Osteocyte (in vitro differentiated cells): ENCODE data around the gene COL19A1. TPM values are rescaled to one million over a fixed set of nuclear protein-coding genes. Genes with fewer than 3 reads are reported as not detected.

Source experiments
- DNase-seq: peaks from one replicate; pipeline ENCODE4 v3.0.0; 2021; ENCODE audit warnings: mixed read lengths; ENCODE audit not compliant: unreplicated experiment; ENCODE audit errors: extremely low spot score
- H3K27ac Mint-ChIP-seq: one replicate; pipeline ENCODE4 v1.8.0; 2021; ENCODE audit warnings: mild to moderate bottlenecking, mixed read lengths; ENCODE audit not compliant: unreplicated experiment
- H3K27me3 Mint-ChIP-seq: one replicate; pipeline ENCODE4 v1.8.0; 2021; ENCODE audit warnings: mixed read lengths; ENCODE audit not compliant: unreplicated experiment
- H3K36me3 Mint-ChIP-seq: one replicate; pipeline ENCODE4 v1.8.0; 2021; ENCODE audit warnings: mixed read lengths; ENCODE audit not compliant: unreplicated experiment
- H3K4me1 Mint-ChIP-seq: one replicate; pipeline ENCODE4 v1.8.0; 2021; ENCODE audit warnings: mixed read lengths; ENCODE audit not compliant: unreplicated experiment
- H3K4me3 Mint-ChIP-seq: one replicate; pipeline ENCODE4 v1.8.0; 2021; ENCODE audit warnings: mild to moderate bottlenecking, moderate library complexity, mixed read lengths; ENCODE audit not compliant: unreplicated experiment
- H3K9me3 Mint-ChIP-seq: one replicate; pipeline ENCODE4 v1.8.0; 2021; ENCODE audit warnings: mixed read lengths; ENCODE audit not compliant: unreplicated experiment
- total RNA-seq: library from RNA; stranded (reverse); gene quantifications from 2 replicates; pipeline ENCODE4 v1.2.1, GENCODE V29; 2021
- TF ChIP-seq, protein P1 (sequence below): fragments of 200-600 bp; sonication (generic); IDR thresholded peaks from 2 replicates; pipeline ENCODE4 v1.5.0; 2021; ENCODE audit warnings: antibody characterized with exemption, mild to moderate bottlenecking, moderate library complexity

The COL19A1 gene
- total RNA-seq, 1 donor from 2014 or later: not detected

DNA sequence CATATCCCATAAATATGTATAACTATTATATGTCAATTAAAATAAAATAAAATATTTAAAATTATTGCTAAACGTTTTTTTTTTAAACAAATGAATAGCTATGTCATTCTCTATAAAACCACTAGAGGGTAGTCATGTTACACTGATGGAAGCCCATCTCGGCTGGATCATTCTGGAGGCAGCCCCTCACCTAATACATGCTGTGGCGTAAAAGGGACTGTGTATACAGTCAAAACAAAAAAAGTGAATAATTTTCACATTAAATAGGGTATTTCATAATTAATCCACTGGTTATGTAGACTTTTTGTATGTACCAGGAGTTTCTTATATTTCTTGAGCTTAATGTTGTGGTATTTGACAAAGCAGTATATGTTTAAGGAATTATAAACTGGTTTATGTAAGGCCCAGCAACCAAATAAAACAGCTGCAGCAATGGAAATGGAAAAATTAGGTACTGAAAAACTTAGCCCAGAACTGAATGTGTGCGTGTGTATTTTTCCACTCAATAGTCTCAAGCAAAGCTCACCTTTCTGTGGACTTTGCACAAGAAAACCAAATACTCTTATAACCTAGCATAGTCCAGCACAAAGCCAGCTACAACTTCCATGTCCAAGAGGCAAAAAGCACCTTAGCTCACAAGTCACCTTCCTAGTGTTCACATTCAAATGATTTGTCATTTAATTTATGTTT lies 354.8 kb downstream of the COL19A1 start:
- no peak for DNase-seq
- no peak overlapping the region for H3K27ac Mint-ChIP-seq
- H3K9me3 Mint-ChIP-seq: no peaks in the 10 kb centered on the region
- H3K36me3 Mint-ChIP-seq: no peaks in the 10 kb centered on the region
- H3K4me3 Mint-ChIP-seq: no peak overlapping the region
- no peaks in the 10 kb centered on the region for H3K4me1 Mint-ChIP-seq
- peaks cover 37% of the 10 kb centered on the region for H3K27me3 Mint-ChIP-seq
- TF ChIP-seq, protein P1, sequence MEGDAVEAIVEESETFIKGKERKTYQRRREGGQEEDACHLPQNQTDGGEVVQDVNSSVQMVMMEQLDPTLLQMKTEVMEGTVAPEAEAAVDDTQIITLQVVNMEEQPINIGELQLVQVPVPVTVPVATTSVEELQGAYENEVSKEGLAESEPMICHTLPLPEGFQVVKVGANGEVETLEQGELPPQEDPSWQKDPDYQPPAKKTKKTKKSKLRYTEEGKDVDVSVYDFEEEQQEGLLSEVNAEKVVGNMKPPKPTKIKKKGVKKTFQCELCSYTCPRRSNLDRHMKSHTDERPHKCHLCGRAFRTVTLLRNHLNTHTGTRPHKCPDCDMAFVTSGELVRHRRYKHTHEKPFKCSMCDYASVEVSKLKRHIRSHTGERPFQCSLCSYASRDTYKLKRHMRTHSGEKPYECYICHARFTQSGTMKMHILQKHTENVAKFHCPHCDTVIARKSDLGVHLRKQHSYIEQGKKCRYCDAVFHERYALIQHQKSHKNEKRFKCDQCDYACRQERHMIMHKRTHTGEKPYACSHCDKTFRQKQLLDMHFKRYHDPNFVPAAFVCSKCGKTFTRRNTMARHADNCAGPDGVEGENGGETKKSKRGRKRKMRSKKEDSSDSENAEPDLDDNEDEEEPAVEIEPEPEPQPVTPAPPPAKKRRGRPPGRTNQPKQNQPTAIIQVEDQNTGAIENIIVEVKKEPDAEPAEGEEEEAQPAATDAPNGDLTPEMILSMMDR: peak; percentile 74

DNA sequence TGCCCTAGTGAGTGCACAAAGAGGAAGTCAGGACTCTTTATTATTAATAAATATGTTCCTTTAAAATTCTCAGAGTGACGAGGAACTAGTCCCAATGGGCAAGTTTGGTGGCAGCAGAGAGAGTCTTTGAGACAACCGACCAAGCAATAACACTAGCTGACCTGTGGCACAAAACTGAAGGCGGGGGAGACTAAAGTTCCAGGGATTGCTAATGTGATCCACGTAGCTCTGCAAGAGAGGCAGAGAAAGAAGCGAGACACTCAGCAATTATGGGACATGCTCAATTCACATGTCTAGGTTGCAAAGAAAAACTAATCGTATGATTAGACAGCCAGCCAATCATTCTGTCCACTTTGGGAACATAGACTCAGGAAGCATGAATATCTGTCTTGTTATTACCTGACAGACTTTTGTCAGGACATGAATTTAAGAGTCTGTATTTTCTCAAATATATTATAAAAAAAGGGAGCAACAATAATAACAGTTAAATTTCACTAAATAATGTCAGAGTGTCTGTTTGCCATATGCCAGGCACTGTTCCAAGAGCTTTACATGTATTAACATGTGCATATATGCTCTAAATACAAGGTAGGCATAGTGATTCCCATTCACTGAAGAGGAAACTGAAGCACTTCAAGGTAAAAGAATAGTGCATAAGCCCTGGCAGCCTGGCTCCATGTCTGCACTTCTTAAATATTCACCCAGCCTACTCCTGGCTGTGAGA lies 355.5 kb downstream of the COL19A1 start:
- no peak overlapping the region for H3K27ac Mint-ChIP-seq
- DNase-seq: no peak
- H3K9me3 Mint-ChIP-seq: no peaks in the 10 kb centered on the region
- H3K27me3 Mint-ChIP-seq: peaks cover 31% of the 10 kb centered on the region
- no peak overlapping the region for H3K4me3 Mint-ChIP-seq
- TF ChIP-seq, protein P1: no peak
- no peaks in the 10 kb centered on the region for H3K36me3 Mint-ChIP-seq
- no peaks in the 10 kb centered on the region for H3K4me1 Mint-ChIP-seq

DNA sequence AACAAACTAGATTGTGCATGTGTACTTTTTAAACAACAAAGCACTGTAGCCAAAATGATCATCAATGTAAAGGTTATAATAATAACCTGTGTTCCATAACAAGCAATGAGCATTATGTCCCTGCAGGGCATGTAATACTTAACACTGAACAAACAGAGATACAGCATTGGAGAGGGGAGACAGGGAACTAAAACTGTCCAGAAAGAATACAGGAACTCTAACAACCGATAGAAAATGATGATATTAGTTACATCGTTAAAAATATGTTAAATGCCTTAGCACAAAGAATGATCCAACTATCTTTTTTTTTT lies 356.0 kb downstream of the COL19A1 start:
- Mint-ChIP-seq H3K9me3 (no peaks in the 10 kb centered on the region), H3K27ac (no peak overlapping the region), H3K27me3 (peaks cover 27% of the 10 kb centered on the region), H3K4me3 (no peak overlapping the region), H3K36me3 (no peaks in the 10 kb centered on the region), H3K4me1 (no peaks in the 10 kb centered on the region)
- DNase-seq: no peak
- TF ChIP-seq, protein P1: no peak

DNA sequence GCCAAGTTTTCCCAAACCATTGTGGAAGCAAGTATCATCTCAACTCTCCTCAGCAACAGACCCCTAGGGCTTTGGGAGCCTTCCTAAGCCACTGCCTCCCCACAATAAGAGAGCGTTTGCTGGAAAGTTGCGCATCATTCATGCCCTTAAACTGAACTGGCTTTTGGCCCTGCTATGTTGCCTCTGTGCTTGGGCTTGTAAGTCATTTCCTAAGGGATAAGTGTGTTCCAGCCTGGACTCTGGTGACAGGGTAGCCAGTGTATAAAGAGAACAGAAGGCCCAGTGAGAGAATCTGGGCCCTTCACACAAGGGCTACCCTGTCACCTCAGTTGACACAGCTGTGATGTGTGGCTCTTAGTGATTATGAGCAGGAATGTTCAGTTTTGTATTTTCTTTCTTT lies 358.7 kb downstream of the COL19A1 start:
- DNase-seq: no peak
- H3K27me3 Mint-ChIP-seq: peaks cover 14% of the 10 kb centered on the region
- no peaks in the 10 kb centered on the region for H3K9me3 Mint-ChIP-seq
- H3K27ac Mint-ChIP-seq: no peak overlapping the region
- no peaks in the 10 kb centered on the region for H3K36me3 Mint-ChIP-seq
- H3K4me1 Mint-ChIP-seq: no peaks in the 10 kb centered on the region
- TF ChIP-seq, protein P1: no peak
- H3K4me3 Mint-ChIP-seq: no peak overlapping the region

DNA sequence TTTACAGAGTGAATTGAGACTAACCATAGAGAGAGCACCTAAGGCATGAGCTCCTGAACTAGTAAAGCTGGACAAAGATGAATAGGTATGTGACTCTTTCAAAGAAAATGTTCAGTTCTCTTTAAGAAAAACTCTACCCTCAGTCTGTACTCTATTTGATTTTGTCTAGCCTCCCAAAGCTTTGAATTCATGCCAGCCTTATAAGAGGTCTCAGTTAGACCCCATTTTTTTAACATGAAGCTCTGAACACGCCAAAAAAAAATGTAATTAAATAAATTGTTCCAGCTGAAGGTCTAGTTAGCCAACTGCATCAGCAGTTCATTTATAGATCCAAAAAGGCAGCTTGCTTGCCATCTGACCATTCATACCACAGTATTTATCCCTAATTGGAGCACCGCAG lies 365.0 kb downstream of the COL19A1 start:
- H3K4me3 Mint-ChIP-seq: no peak overlapping the region
- H3K4me1 Mint-ChIP-seq: no peaks in the 10 kb centered on the region
- DNase-seq: no peak
- no peaks in the 10 kb centered on the region for H3K27me3 Mint-ChIP-seq
- H3K9me3 Mint-ChIP-seq: no peaks in the 10 kb centered on the region
- H3K36me3 Mint-ChIP-seq: no peaks in the 10 kb centered on the region
- TF ChIP-seq, protein P1: no peak
- H3K27ac Mint-ChIP-seq: no peak overlapping the region
